HepG2 (cell line): ENCODE measurements around the gene CENPB. TPM values are rescaled to one million over a fixed set of nuclear protein-coding genes. Genes with fewer than 3 reads are reported as not detected.

Experiments
- ARID3A ChIP-seq: IDR thresholded peaks from 2 replicates; pipeline ENCODE4 v1.6.1; 2012; ENCODE audit warnings: low read depth, low read length, improper control_type of control experiment
- FOXA1 ChIP-seq, 2 experiments: fragments of 450-650 bp in 1 of 2; sonication (generic) in 1 of 2; formaldehyde crosslinking in 1 of 2; IDR thresholded peaks; 2 replicates each; pipeline versions ENCODE4 v1.4.0 to v1.6.1; 2016 to 2020; ENCODE audit warnings: missing genetic modification reagents in 1 of 2
- GABPB1 ChIP-seq: IDR thresholded peaks from 2 replicates; pipeline ENCODE4 v1.6.1; 2016; ENCODE audit warnings: mild to moderate bottlenecking, missing genetic modification reagents, moderate library complexity, missing compliant biosample characterization
- HDAC1 ChIP-seq: sonication (generic); formaldehyde crosslinking; IDR thresholded peaks from 2 replicates; pipeline ENCODE4 v1.5.1; 2020; ENCODE audit warnings: mild to moderate bottlenecking, missing genetic modification reagents
- IKZF1 ChIP-seq: fragments of 450-650 bp; IDR thresholded peaks from 2 replicates; pipeline ENCODE4 v1.7.1; 2016
- MEIS2 ChIP-seq: sonication (generic); formaldehyde crosslinking; IDR thresholded peaks from 2 replicates; pipeline ENCODE4 v1.9.0; 2021; ENCODE audit warnings: mild to moderate bottlenecking, missing genetic modification reagents
- NCOR1 ChIP-seq: fragments of 200-600 bp; sonication (generic); IDR thresholded peaks from 2 replicates; pipeline ENCODE4 v1.7.0; 2017; ENCODE audit warnings: antibody characterized with exemption, low read length, borderline replicate concordance
- PBX2 ChIP-seq: IDR thresholded peaks from 2 replicates; pipeline ENCODE4 v1.6.1; 2016; ENCODE audit warnings: control low read depth
- POLR2A ChIP-seq, 2 experiments: IDR thresholded peaks; 2 replicates each; pipeline ENCODE4 v1.6.1; 2011; ENCODE audit warnings: low read depth in 2 of 2, low read length in 2 of 2, mild to moderate bottlenecking in 1 of 2, moderate library complexity in 1 of 2; ENCODE audit not compliant: insufficient read depth in 1 of 2
- POLR2AphosphoS5 ChIP-seq: IDR thresholded peaks from 2 replicates; pipeline ENCODE4 v1.6.1; 2012; ENCODE audit warnings: low read depth, low read length
- ZBTB39 ChIP-seq: sonication (generic); formaldehyde crosslinking; IDR thresholded peaks from 2 replicates; pipeline ENCODE4 v1.5.0; 2020; ENCODE audit warnings: missing genetic modification reagents
- ZBTB46 ChIP-seq: sonication (generic); formaldehyde crosslinking; IDR thresholded peaks from 2 replicates; pipeline ENCODE4 v1.4.0; 2020; ENCODE audit warnings: mild to moderate bottlenecking, missing genetic modification reagents, borderline replicate concordance
- ZGPAT ChIP-seq: IDR thresholded peaks from 2 replicates; pipeline ENCODE4 v1.6.1; 2016; ENCODE audit warnings: mild to moderate bottlenecking
- ZNF12 ChIP-seq: sonication (generic); formaldehyde crosslinking; IDR thresholded peaks from 2 replicates; pipeline ENCODE4 v1.5.0; 2020; ENCODE audit warnings: missing genetic modification reagents
- ZNF609 ChIP-seq: sonication (generic); formaldehyde crosslinking; IDR thresholded peaks from 2 replicates; pipeline ENCODE4 v1.4.0; 2020; ENCODE audit warnings: mild to moderate bottlenecking, missing genetic modification reagents, borderline replicate concordance
- polyA plus RNA-seq, 8 experiments: library from polyadenylated mRNA; depleted of rRNA in 3 of 8; stranded (reverse) in 7 of 8; unstranded in 1 of 8; fragments of >200 nt; fragmentation: Illumina TruSeq in 4 of 8; extraction: Trizol in 4 of 8; gene quantifications; 2 replicates each; pipeline versions ENCODE4 v1.2.1 to v1.2.3, GENCODE V29; 2011 to 2016; ENCODE audit warnings: low read depth in 4 of 8, missing spikeins in 1 of 8, mixed read lengths in 1 of 8; ENCODE audit not compliant: insufficient read depth in 1 of 8
- total RNA-seq, 5 experiments: library from RNA; depleted of rRNA; stranded (reverse); fragments of >200 nt; fragmentation: Illumina TruSeq; extraction: Trizol; gene quantifications; 2 replicates each; pipeline ENCODE4 v1.2.3, GENCODE V29; 2016; ENCODE audit warnings: low read depth in 1 of 5

Gene CENPB
- total and polyA plus RNA-seq, 2 of the 13 experiments (the other 11 are each of a cell fraction or from before 2014, with no cell fraction given): 10.4 to 54.5 TPM

- TF ChIP-seq ZBTB39 (CRISPR knock-in tag) (peak; percentile 46; the same call in 1 of the 2 replicates), MEIS2 (peak; percentile 59), POLR2AphosphoS5 (no peak), ZNF12 (CRISPR knock-in tag) (no peak), POLR2A (IDR thresholded peaks at IDR 0.05; ENCODE audit: insufficient read depth in 1 of 2, low read depth in 2 of 2, low read length in 2 of 2) (0 out of 4 replicates have a peak, but pooled peaks of 1 of the 2 experiments have one; percentile 11), GABPB1 (CRISPR knock-in tag) (no peak), IKZF1 (no peak), PBX2 (peak; percentile 56; the same call in 1 of the 2 replicates), HDAC1 (CRISPR knock-in tag) (peak; percentile 66), ZBTB46 (no peak; the same call in 1 of the 2 replicates), ZGPAT (CRISPR knock-in tag) (0 out of 2 replicates have a peak, but pooled peaks have one; percentile 5), NCOR1 (no peak), FOXA1 (IDR thresholded peaks at IDR 0.05) (no peak), FOXA1 (CRISPR knock-in tag; IDR thresholded peaks at IDR 0.05) (no peak), ZNF609 (no peak; the same call in 1 of the 2 replicates), ARID3A (no peak)
Observed at GRCh38 chr20:3768342-3769130, 18.0 kb downstream of the CENPB start (continued).
